GM19193 (cell line): ENCODE data around the gene ATXN7L3.

Experiments
- POLR2A ChIP-seq: IDR thresholded peaks from 4 replicates; pipeline ENCODE4 v1.6.1; 2011; ENCODE audit not compliant: insufficient read depth, insufficient read length; ENCODE audit errors: extremely low read depth

The ATXN7L3 gene, protein sequence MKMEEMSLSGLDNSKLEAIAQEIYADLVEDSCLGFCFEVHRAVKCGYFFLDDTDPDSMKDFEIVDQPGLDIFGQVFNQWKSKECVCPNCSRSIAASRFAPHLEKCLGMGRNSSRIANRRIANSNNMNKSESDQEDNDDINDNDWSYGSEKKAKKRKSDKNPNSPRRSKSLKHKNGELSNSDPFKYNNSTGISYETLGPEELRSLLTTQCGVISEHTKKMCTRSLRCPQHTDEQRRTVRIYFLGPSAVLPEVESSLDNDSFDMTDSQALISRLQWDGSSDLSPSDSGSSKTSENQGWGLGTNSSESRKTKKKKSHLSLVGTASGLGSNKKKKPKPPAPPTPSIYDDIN

DNA sequence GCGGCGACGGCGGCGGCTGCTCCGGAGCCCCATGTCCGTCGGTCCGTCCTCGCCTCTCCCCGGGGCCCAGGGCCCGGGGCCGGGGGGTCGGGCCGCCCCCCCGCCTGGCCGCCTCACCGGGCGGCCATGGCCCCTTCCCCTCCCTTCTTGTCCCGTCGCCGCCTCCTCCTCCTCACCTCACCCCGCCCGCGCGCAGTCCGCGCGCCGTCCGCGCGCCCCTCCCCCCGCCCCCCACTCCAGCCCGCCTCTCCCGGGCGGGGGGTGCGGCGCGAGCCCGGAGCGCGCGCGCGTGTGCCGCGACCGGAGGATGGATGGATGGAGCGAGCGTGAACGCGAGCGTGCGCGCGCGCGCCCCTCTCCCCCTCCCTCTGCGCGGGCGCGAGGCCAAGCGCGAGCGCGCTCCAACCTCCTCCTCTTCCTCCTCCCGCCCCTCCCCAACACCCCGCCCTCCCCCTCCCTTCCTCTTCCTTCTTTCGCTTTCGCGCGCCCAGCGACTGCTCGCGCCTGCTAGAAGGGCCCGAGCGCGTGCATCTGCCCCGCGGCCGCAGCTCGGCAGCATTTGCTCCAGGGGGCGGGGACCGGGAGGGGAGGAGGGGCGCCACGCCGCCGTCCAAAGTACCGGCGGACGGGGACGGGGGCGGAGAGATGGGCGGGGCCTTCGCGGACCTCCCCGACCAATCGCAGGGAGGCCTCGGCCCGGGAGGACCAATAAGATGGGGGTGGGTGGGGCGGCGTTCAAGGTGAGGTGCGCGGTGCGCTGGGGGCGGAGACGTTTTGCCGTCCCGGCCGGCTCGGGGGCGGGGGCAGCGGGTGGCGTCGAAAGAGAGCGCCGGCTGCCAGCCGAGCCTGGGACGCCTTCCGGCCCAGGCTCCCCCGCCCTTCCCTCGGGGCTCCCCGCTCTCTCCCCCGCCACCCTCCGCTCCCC, at the start of gene ATXN7L3:
Gene ATXN7L3, minus strand, starts transcription at position 332 of the 925 bp plus-strand sequence. CDS start 1,814 bp downstream, outside the sequence.
- TF ChIP-seq POLR2A, result peak; percentile 55

DNA sequence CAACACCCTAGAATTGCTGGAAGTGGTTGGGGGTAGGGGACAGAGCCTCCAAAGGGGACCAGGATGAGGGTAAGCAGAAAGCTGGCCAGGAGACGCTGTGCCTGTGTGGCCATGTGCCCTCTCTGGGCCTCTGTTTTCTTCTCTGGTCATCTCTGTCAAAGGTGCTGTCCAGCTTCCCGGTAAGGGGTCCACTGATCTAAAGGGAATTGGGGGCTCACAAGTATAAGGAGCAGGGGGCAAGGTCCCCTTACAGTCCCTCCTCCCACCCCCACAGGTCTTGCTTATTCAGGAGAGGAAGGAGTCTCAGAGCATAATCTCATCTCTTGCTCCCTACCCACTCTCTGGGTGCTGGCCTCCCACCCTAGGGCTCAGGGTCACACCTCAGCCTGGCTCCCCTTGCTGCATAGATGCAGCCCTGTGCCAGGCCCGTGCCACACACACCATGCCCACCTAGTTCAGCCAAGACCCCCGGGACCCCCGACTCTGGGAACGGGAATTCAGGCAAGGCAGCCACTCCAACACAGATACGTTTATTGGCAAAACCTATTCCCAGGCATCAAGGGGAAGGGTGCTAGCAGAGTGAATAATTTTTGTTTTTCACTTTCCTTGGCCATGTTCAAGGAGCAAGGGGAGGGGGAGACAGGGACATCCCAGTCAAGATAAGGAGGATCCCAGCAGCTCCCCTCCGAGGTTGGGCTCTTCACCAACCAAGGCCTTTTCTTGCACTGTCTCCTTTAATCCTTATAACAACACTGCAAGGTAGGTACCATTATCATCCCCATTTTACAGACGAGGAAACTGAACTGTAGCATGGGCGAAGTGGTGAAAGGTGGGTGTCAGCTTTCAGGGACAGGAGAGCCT, 48.4 kb upstream of the ATXN7L3 start:
- TF ChIP-seq POLR2A, result no peak

DNA sequence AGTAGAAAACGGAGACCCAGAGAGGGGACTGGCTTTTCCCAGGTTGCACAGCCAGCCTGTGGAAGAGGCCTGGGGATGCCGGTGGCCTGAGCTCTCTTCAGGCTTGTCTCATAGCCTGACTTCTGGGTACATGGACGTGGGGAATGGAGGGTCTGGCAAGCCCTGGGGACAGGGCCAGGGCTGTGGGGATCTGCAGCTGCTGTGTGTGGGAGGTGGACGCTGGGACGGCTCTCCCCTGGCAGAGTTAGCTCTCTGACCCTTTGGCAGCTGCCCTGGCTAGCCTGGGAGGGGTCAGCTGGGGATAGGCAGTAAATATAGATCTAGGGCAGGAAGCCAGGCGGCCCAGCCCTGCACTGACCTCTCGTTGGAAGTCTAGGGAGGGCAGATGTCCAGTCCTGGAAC, 47.8 kb upstream of the ATXN7L3 start:
- no peak for TF ChIP-seq POLR2A

DNA sequence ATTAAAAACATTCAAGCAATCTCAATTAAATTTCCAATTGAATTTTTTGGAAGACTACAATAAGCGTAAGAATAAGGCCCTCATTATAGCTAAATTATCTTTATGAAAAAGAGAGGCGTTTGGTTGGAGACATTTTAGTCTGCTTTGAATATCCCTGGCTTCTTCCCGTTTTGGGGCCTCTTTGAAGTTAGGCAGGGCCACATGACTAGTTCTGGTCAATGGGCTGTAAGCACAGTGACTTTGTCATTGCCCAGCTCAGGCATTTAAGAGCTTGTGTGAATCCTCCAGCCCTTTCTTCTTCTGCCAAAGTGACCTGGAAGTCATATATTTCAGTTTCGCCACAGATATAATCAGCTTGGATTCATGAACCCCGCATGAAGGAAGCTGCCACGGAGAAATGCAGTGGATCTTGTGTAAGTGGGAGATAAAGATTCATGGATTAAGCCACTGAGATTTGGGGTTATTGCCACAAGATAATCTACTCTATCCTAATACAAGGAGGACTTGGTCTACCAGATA, 41.5 kb upstream of the ATXN7L3 start:
- no peak for TF ChIP-seq POLR2A

DNA sequence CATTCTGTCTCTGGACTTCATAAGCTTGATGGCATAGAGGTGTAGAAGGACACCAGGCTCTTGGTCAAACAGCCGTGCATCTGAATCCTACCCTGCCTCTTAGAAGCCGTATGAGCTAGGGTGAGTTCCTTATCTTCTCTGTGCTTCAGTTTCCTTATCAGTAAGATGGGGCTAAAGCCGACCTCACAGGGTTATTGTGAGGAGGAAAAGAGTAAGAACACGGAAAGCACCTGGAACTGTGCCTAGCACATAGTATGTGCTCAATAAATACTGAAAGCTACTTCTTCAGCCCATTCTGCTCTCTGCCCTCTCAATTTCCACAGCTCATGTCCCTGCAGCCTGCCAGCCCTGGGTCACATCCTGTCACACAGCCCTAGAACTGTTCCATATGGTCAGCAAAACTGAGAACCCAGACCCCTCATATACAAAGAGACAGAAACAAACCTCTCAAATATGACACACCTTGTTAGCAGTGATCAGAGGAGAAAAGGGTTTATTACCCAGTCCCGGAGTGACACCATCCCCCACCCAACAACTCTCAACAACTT, 36.8 kb upstream of the ATXN7L3 start:
- no peak for TF ChIP-seq POLR2A

DNA sequence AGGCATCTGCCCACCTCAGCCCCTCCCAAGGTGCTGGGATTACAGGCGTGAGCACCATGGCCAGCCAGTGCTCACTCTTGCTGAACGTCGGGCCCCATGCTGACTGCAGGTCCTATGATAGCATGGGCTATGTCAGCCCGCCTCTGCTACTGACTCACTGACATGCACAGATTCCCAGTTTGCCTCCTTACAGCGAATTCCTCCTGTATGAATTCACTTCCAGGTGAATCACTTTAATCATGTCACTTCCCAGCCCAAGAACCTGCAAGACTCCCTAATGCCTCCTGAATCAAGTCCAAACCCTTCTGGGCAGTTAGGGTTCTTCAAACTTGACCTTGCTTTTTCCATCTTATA, 35.9 kb upstream of the ATXN7L3 start:
- no peak for TF ChIP-seq POLR2A

DNA sequence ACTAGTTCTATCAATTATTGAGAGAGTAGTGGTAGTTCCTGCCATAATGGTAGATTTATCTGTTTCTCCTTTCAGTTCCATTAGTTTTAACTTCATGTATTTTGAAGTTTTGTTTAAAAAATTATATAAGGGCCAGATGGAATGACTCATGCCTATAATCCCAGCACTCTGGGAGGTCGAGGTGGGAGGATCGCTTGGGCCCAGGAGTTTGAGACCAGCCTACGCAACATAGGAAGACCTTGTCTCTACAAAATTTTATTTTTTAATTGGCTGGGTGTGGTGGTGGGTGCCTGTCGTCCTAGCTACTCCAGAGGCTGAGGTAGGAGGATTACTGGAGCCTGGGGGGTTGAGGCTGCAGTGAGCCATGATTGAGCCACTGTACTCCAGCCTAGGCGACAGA, 33.9 kb upstream of the ATXN7L3 start:
- no peak for TF ChIP-seq POLR2A

DNA sequence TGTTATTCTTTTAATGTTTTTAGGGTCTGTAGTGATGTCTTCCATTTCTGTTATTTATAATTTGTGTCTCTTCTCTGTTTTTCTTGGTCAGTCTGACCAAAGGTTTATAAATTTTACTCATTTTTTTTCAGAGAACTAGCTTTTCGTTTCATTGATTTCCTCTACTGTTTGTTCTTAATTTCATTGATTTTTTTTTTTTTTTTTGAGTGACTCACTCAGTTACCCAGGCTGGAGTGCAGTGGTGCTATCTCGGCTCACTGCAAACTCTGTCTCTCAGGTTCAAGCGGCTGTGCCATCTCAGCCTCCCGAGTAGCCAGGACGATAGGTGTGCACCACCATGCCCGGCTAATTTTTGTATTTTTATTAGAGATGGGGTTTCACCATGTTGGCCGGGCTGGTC, 32.4 kb upstream of the ATXN7L3 start:
- TF ChIP-seq POLR2A, result no peak

DNA sequence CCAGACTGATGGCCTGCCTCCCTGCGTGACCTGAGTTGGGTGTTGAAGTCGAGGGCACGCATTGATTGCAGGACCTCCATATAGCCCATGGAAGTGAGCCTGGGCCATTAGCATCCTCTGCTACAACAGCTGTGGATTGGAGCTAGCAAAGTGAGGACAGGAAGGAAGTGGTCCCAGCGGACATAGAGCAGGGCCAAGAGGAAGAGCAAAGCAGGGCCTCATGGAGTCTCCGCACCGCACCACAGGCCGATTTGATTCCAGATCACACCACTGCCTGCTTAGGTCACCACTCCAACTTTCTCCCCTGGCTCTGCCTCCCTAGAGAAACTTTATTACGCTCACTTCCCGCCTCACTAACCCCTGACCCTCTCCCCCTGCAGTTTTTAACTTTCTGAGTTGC, 30.5 kb upstream of the ATXN7L3 start:
- TF ChIP-seq POLR2A, result no peak

DNA sequence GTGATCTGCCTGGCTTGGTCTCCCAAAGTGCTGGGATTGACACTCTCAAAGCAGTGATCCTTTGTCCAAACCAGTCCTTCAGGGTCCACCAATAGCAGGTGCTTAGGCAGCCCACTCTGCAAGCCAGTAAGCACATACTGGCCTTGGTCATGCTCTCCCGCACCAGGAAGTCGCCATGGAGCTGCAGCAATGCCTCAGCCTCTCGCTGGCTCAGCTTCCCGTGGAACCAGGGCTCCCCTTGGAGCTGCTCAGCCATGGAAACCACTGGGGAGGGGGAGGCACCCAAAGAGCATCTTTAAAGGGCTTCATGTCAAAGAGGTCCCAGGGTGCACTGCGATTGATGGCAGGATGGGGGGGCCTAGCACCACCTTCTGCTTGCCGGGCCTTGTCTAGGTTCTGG, 29.4 kb upstream of the ATXN7L3 start:
- TF ChIP-seq POLR2A, result no peak

DNA sequence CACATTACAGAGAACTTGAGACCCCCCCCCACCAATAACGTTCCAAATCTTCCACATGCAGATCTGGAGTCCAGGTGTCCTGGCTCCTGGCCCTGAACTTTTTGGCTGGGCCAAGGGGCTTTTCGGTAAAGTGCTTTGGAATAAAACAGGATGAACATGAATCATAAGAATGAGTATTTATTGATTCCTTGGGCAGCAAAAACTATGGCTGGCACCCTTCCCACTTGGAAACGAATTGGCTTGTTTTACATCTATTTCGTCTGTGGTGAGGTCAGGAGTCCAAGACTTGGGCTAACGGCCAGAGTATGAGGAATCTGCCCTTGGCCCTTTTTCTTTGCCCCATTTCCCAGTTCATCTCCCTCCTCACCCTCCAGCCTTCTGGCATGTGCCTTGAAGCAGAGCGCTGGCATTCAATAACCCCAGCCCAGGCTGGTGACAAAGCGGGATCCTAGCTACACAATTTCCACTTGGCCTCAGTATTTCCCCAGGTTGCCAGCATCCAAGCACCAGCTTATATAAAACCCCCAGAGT, 23.9 kb upstream of the ATXN7L3 start:
- TF ChIP-seq POLR2A, result no peak

DNA sequence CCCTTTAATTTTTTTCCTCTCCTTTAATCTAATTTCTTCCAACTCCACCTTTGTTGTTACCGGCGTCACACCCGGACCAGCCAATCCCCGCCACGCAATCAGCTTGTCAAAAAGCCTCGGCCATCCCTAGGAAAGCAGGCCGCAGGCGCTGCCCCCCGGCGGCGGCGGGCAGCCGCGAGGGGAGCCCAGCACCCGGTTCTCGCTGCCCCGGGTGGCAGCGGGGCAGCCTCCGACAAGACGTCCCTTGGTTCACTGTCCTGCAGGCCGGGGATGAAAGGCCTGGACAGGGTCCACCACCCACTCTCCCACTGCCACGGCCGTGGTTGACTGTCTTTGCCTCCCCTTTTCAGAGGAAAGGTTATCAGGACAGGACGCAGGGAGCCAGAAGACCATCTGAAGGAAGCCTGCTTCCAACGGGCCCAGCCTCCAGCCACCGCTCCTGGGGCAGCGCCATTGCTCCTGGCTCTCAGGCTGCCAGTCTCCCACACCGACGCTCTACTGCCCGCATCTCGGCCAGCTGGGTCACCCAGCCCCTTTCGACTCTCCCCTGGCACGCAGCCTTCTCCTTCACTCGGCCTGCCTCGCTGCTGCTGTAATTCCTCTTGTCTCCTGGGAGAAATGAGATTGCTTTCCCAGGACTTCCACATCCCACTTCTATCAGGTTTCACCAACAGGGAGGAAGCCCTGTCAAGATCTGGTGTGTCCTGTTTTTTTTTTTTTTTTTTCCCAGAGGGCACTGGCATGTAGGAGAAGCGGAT, 22.6 kb upstream of the ATXN7L3 start:
- no peak for TF ChIP-seq POLR2A

DNA sequence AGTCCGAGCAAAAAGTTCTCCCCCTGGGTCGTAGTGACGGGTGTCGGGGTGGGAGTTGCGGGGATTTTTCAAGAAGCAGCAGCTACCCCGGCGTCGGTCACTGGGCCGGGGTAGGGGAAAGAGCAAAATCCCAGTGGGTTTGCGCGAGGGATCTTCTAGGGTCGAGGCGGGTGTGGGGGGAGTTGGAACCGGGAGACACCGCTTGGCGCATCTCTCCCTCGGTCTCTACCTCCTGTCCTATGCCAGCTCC, 22.1 kb upstream of the ATXN7L3 start:
- no peak for TF ChIP-seq POLR2A
